Subcutaneous adipose tissue (tissue), 4 donors: ENCODE data around the gene SCAF8. TPM values are rescaled to one million over a fixed set of nuclear protein-coding genes. Genes with fewer than 3 reads are reported as not detected.

Experiments
- CTCF ChIP-seq: fragments of 450-650 bp; IDR thresholded peaks from one replicate; pipeline ENCODE4 v1.5.1; 2016; ENCODE audit warnings: low read depth, mild to moderate bottlenecking, control low read depth, antibody characterized with exemption, moderate library complexity
- total RNA-seq, 4 donors: library from RNA; depleted of rRNA; stranded (reverse); fragments of >200 nt; gene quantifications; one replicate each; pipeline ENCODE4 v1.1.0, GENCODE V29; 2016

SCAF8 gene, protein sequence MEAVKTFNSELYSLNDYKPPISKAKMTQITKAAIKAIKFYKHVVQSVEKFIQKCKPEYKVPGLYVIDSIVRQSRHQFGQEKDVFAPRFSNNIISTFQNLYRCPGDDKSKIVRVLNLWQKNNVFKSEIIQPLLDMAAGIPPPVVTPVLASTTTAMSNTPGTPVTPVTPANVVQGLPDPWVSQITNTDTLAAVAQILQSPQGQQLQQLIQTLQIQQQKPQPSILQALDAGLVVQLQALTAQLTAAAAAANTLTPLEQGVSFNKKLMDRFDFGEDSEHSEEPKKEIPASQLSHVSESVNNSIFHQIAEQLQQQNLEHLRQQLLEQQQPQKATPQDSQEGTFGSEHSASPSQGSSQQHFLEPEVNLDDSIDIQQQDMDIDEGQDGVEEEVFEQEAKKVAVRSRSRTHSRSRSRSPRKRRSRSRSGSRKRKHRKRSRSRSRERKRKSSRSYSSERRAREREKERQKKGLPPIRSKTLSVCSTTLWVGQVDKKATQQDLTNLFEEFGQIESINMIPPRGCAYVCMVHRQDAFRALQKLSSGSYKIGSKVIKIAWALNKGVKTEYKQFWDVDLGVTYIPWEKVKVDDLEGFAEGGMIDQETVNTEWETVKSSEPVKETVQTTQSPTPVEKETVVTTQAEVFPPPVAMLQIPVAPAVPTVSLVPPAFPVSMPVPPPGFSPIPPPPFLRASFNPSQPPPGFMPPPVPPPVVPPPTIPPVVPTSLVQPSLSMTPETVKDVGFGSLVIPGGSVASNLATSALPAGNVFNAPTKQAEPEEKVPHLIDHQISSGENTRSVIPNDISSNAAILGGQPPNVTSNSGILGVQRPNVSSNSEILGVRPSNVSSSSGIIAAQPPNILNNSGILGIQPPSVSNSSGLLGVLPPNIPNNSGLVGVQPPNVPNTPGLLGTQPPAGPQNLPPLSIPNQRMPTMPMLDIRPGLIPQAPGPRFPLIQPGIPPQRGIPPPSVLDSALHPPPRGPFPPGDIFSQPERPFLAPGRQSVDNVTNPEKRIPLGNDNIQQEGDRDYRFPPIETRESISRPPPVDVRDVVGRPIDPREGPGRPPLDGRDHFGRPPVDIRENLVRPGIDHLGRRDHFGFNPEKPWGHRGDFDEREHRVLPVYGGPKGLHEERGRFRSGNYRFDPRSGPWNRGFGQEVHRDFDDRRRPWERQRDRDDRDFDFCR (N-terminal part only)
- 10 to 100 TPM; 31.1 to 42.9 (median 38.2) TPM for total RNA-seq

DNA sequence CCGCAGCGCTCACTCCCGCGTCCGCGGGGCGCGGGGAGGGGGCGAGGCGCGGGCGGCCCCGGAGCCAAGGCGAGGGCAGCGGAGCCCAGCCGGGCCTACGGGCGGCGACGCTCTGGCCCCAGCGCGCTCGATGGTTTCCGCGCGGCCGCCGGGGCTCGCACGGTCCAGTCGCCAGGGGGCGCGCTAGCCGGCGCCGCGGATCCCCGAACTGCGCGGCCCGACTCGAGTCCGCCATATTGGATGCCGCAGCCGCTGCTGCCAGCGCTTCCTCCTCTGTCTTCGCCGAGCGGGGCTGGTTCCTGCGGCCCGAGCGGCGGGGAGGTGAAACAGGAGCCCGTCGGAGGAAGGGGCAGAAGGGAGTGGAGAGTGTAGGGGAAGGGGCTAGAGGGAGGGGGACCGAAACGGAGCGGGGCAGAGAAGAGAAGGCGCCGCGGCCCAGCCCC, at the start of gene SCAF8:
TSS of gene SCAF8 (plus strand) at position 234 of the 443 bp plus-strand sequence. CDS start 485 bp downstream, outside the sequence.
- no peak for TF ChIP-seq CTCF

- no peak for TF ChIP-seq CTCF
These were observed 49.3 kb upstream of the SCAF8 start for GRCh38 chr6:154683756-154684523.

DNA sequence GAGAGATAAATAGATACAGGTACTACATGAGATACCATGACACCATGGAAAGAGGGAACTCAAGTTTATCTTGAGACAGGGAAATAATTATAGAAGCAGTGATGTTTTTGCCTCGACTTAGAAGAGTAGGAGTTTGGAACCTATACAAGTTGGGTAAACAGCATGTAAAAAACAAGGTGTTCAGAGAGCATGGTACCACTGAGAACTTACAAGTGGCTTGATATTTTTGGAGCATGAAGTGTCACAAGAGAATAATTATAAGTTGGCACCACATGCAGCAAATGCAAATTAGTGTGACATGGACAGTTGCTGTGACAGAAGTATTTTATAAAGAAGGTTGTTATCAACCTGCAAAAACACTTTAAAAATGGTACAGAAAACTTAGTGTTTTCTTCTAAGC, 47.1 kb upstream of the SCAF8 start:
- TF ChIP-seq CTCF: no peak

DNA sequence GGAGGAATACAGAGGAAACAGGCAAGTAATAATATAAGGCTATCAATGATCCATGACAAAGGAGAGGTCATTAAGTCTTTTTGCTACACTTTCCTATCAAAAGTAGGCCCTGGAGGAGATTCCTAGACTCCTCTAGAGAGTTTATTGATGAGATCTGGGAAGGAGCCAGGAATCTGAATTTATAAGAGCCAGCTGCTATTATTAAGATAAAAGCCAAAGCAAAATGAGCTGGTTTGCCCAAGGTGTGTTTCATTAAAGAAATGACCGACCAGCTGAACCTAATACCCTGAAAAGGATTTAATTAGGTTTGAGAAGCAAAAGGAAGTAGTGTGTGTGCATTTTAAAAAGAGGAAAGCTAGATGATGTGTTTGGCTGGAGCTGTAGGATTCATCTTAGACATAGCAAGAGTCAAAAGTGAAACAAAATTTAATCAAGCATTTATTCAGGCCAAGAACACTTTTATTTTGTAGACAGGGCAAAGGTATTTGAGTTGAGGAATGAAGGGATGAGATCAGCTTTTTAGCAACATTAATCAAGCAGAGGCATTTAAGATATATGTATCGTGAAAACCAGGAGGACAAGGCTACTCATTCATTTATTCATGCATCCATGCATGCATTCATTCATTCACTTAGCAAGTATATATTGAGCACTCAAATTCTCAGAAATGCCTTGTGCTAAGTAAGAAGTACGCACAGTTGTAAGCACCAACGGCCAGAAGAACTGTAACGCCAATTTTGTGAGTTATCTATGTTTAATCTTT, 43.5 kb upstream of the SCAF8 start:
- no peak for TF ChIP-seq CTCF

- TF ChIP-seq CTCF: no peak
These were observed 42.4 kb upstream of the SCAF8 start for GRCh38 chr6:154690857-154691256.

DNA sequence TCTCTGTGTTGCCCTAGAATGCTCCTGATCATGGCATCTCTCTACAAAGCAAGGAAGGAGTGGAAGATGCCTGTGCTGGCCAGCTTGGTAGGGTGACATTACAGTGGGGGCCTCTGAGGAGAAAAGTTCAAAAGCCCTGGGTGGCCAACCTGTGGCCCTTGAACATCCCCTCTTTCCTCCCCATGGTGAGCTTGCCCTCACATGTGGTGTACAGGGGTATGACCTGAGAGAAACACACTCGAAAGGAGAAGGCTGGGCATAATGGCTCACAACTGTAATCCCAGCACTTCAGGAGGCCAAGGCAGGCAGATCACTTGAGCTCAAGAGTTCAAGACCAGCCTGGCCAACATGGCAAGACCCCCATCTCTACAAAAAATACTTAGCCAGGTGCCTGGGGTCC, 36.6 kb upstream of the SCAF8 start:
- no peak for TF ChIP-seq CTCF
